SH-SY5Y (cell line): ENCODE data around the gene ISLR2.

Experiments
- GATA2 ChIP-seq: IDR thresholded peaks from 2 replicates; pipeline ENCODE4 v1.6.1; 2011; ENCODE audit warnings: mild to moderate bottlenecking, low read depth, low read length
- GATA3 ChIP-seq: IDR thresholded peaks from 2 replicates; pipeline ENCODE4 v1.6.1; 2011; ENCODE audit warnings: low read depth, mild to moderate bottlenecking, low read length, moderate library complexity

DNA sequence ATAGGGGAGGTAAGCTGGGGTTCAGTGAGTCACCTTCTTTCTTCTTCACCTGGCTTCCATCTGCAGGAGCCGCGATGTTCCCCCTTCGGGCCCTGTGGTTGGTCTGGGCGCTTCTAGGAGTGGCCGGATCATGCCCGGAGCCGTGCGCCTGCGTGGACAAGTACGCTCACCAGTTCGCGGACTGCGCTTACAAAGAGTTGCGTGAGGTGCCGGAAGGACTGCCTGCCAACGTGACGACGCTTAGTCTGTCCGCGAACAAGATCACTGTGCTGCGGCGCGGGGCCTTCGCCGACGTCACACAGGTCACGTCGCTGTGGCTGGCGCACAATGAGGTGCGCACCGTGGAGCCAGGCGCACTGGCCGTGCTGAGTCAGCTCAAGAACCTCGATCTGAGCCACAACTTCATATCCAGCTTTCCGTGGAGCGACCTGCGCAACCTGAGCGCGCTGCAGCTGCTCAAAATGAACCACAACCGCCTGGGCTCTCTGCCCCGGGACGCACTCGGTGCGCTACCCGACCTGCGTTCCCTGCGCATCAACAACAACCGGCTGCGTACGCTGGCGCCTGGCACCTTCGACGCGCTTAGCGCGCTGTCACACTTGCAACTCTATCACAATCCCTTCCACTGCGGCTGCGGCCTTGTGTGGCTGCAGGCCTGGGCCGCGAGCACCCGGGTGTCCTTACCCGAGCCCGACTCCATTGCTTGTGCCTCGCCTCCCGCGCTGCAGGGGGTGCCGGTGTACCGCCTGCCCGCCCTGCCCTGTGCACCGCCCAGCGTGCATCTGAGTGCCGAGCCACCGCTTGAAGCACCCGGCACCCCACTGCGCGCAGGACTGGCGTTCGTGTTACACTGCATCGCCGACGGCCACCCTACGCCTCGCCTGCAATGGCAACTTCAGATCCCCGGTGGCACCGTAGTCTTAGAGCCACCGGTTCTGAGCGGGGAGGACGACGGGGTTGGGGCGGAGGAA is 2.6 kb downstream of the ISLR2 start:
- TF ChIP-seq GATA3 (no peak), GATA2 (no peak)
